Umbilical cord (tissue), 2 donors: ENCODE results near the gene RIMBP3C. TPM values are rescaled to one million over a fixed set of nuclear protein-coding genes. Genes with fewer than 3 reads are reported as not detected.
"Not testable (repeated sequence)": the region's sequence is repeated elsewhere in the genome, so short reads cannot be mapped to it uniquely, and the experiment has no call there.

Source experiments
- DNase-seq: peaks from one replicate; pipeline ENCODE4 v3.0.0-alpha.2; 2015; ENCODE audit warnings: low spot score
- total RNA-seq: library from RNA; depleted of rRNA; stranded (reverse); fragments of >200 nt; gene quantifications from one replicate; pipeline ENCODE4 v1.2.3, GENCODE V29; 2014; ENCODE audit warnings: low replicate concordance; ENCODE audit not compliant: insufficient read depth

RIMBP3C gene, protein sequence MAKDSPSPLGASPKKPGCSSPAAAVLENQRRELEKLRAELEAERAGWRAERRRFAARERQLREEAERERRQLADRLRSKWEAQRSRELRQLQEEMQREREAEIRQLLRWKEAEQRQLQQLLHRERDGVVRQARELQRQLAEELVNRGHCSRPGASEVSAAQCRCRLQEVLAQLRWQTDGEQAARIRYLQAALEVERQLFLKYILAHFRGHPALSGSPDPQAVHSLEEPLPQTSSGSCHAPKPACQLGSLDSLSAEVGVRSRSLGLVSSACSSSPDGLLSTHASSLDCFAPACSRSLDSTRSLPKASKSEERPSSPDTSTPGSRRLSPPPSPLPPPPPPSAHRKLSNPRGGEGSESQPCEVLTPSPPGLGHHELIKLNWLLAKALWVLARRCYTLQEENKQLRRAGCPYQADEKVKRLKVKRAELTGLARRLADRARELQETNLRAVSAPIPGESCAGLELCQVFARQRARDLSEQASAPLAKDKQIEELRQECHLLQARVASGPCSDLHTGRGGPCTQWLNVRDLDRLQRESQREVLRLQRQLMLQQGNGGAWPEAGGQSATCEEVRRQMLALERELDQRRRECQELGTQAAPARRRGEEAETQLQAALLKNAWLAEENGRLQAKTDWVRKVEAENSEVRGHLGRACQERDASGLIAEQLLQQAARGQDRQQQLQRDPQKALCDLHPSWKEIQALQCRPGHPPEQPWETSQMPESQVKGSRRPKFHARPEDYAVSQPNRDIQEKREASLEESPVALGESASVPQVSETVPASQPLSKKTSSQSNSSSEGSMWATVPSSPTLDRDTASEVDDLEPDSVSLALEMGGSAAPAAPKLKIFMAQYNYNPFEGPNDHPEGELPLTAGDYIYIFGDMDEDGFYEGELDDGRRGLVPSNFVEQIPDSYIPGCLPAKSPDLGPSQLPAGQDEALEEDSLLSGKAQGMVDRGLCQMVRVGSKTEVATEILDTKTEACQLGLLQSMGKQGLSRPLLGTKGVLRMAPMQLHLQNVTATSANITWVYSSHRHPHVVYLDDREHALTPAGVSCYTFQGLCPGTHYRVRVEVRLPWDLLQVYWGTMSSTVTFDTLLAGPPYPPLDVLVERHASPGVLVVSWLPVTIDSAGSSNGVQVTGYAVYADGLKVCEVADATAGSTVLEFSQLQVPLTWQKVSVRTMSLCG (N-terminal part only)
- total RNA-seq: not detected

DNA sequence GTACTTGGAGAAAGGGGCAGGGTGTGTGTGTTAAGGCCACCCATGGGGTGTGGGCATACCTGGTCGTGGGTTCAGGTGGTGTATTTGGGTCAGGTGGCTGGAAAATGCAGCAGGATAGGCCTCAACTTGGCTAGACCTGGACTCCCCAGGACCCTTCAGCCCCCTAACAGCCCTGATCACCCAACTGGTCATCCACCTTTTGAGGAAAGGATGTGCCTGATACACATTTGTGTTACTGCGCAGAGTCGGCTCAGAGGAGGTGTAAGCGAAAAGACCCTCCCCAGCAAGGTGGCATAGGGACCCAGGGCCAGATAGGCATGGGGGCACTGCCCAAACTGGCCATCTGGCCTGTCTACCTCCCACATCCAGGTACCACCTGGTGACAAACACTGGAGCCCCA is at the start of gene RIMBP3C:
Gene RIMBP3C (minus strand): TSS at position 101 of the 400 bp plus-strand sequence. CDS start 485 bp downstream, outside the sequence.
- not testable (repeated sequence) for DNase-seq

DNA sequence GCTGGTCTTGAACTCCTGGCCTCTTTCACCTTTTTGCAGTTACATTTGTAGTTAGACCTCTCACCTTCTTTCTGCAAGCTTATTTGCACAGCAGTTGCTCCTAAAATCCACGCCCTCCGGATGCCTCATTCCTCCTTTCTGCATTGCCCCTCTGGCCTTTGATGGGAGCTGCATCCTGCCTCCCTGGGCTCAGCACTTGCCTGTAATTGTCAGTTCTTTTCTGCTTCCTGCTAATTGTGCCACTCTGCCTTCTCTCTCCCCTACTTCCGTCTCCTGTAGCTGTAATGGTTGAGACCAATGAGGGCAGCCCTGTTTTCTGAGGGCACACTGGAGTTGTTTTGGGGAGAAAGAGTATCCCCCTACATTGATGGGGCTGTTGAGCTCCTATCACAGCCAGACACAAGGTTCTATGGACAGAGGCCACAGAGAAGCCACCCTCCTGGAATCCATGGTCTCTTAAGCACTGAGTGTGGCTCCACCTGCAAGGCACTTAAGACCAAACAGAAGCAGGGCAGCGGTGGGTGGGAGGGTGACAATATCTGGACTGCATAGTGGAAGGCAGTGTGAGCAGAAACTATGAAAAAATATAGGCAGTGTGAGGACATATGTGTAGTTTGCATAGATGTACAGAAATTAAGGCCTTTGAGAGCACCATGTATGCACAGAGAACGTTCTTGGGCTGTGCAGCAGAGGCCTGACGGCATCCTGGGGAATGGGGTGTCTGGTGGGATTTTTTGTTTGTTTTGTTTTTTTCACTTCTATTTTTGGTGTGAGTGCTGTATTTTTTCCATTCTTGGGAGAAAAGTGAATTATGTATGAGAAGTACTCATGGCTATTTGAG is 48.0 kb upstream of the RIMBP3C start:
- DNase-seq: no peak

DNA sequence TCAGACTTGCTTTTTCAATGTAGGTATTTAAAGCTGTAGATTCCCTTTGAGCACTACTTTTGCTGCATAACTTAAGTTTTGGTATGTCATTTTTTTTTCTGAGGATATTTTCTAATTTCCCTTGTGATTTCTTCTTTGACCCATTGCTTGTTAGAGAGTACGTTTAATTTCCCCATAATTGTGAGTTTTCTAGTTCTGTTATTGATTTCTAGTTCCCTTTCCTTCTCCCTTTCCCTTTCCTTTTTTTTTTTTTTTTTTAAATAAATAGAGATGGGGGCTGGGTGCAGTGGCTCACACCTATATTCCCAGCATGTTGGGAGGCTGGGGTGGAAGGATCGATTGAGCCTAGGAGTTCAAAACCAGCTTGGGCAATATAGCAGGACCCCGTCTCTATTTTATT is 47.0 kb upstream of the RIMBP3C start:
- DNase-seq: no peak

DNA sequence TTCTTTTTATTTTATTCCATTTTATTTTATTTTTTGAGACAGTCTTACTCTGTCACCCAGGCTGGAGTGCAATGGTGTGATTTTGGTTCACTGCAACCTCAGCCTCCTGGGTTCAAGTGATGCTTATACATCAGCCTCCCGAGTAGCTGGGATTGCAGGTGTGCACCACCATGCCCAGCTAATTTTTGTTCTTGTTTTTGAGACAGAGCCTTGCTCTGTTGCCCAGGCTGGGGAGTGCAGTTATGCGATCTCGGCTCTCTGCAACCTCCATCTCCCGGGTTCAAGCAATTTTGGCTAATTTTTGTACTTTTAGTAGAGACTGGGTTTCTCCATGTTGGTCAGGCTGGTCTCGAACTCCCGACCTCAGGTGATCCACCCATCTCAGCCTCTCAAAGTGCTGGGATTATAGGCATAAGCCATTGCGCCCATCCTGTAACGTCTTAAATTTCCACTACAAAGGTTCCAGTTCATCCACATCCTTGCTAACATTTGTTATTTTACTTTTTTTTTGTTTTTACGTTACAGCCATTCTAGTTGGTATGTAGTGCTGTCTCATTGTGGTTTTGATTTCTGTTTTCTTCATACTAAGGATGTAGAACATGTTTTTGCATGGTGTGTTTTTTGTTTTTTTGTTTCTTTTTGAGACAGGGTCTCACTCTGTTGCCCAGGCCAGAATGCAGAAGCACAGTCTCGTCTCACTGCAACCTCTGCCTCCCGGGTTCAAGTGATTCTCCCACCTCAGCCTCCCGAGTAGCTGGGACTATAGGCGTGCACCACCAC is 45.3 kb upstream of the RIMBP3C start:
- not testable (repeated sequence) for DNase-seq

DNA sequence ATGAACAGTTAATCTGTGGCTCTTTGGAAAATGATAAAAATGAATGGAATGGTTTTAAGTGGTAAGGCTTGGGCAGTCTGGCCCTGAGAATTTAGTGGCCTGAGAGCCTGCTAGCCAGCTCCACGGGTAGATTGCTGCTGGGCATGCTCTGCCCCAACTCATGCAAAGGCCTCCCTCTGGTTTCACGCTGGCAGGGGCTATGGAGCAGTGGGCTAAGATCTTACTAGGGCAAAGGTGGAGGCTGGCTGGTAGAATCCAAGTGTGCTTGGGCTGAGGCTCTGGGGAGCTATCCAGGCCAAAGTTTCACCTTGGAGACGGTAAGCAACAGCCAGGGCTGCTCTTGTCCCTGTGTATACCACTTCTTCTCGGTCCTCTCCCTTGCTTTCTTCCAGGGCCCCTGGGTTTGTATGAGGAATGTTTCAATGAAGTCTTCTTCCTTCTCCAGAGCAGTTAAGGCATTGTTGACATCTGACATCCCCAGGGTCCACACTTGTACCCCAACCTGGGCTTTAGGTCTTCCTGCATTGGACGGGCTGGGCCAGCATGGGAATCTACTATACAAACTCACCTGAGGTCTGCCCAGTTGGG is 43.7 kb upstream of the RIMBP3C start:
- DNase-seq: no peak

DNA sequence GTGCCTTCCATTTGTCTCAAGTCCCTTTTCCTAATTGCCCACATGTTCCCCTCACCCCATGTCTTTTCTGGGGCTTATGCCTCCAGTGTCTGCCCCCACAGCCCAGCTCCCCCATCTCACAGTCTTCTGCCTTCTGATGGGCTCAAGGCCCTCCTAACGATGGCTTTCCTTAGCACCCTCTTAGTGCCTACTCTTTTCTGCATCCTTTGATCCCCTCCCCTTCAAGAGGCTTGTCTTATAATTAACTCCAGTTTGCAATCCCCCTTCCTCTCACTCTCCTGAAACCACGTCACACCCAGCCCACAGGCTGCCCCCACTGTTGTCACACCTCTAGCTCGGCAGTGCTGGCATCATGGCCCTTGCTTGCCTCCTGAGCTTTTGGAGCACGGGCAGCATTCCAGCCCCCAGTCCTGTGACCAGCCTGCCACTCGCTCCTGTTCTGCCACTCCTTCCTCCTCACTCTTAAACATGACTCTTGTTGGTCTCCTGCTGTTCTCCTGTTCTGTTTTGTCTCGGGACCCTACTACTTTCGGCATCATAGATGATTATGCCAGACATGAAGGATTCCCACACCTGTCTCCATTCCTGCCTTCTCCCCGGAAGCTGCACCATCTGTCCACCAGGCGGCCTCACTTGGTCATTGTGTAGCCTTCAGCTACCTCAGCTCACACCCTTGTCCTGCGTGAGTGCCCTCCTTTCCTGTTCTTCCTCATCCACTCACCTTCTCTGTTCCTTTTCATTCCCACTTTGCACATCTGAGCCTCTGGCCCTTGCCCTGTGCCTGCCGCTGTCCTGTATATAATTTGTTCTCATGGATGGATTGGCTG is 42.4 kb upstream of the RIMBP3C start:
- DNase-seq: no peak

DNA sequence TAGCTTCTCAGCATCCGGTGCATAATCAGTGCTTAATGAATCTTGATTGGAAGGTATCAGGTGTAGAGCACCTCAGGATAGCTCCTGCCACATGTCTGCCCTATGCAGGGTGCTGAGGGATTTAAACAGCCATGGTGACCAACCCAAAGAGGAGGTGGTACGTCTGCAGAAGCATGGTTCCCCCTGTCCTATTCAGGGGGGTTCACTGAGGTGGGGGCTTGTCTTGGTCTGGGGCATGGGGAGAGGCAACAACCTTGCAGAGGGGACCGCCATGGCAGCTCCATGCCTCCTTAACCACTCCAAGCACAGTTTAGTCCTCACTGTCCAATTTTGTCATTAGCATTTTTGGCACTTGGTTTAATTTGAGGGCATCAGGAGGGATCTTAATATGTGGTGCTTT is 41.2 kb upstream of the RIMBP3C start:
- DNase-seq: no peak

DNA sequence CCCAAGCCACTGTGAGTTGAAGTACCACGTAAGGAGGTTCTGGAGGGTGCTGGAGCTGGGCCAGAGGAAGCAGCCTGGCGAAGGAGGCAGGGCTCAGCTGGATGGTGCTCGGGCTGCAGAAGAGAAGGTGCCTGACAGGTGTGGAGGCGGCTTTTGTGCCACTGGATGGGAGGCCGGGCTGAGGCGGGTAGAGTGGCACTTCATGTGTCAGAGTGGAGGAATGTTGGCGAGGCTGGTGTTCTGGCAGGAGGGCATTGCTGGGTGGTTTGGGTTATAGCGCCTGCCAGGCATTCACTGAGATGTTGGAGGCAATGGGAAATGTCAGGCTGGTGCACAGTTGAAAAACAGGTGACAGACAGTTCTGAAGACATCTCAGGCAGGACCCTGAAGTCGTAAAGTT is 40.4 kb upstream of the RIMBP3C start:
- DNase-seq: no peak

DNA sequence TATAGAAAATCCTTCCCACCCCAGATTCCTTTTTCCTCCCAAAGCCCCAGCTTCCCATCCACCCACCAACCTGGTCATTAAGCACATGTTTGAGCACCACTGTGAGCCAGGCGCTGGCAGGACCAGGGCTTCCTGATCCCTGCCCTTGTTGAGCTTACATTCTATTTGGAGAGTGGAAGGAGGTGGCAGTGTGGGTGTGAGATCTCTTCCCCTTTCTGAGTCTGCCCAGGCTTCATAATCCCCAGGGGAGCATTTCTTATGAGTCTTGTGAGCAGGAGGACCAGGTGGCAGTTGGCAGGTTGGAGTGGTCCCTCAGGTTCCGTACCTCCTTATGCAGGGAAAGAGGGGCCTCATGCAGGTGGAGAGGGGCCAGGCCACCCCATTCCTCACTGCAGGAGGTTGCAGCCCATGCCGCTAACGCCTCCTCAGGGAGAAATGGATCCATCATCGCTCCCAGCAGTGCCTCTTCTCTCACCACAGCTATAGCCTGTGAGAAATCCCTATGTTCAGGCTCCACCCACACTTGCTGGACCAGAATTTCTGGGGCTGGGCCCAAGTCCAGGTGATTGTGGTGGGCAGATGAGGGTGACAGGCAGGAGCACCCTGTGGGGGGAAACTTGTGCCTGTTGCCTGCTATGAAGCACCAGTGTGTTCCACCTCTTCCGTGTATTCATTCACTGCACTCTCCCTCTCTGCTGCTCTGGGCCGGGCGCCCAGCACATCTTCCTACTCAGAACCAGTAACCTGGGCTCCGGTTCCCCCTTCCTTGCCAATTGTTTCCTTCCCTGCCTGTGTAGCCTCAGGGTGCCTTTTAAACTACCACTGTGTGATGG is 39.8 kb upstream of the RIMBP3C start:
- DNase-seq: no peak

DNA sequence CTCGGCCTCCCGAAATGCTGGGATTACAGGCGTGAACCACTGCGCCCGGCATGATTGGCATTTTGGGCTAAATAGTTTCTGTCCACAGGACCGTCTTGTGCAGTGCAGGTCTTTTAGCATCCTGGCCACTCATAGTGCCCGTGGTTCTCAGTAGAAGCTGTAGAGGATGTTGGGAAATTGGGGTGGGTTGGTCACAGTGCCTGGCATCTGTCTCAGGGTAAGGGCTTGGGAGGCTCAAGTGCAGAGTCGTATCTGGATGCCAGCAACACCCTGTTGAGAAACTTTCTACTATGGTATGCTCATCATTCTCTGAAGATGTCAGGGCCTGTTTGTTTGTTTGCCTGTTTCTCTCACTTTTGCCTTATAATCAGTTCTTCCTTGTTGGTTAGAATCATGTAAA is 38.1 kb upstream of the RIMBP3C start:
- DNase-seq: no peak

DNA sequence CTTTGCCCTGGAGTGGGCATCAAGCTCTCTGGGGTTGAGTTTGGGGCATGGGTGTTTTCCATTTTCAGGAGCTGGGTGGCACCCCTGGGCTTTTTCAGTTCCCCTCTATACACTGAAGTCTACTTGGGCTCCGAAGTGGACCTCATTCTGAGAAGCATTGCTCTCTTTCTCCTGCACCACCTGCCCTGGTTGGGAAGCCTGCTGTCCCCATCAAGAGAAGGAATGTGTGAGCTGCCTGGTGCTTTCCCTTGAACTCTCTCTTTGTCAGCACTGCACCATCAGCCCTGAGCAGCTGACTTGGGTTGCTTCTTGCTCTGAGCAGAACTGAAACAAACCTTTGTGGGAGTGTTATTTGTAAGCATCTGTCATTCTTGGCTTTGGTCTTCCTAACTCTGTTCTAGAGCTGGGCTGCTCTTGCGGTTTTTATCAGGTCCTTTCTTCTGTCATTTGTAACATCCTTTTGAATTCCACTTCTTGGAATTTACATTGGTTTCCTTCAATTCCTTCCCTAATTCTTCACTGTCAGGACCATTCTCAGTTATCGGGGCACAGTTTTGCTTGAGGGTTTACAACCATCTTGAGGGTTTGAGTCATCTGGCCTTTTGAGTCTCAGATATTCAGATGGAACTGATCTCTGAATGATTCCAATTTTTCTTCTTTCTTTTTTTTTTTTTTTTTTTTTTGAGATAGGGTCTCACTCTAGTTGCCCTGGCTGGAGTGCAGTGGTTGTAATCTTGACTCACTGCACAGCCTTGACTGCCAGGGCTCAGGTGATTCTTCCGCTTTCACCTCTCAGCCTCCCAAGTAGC is 36.7 kb upstream of the RIMBP3C start:
- DNase-seq: no peak

DNA sequence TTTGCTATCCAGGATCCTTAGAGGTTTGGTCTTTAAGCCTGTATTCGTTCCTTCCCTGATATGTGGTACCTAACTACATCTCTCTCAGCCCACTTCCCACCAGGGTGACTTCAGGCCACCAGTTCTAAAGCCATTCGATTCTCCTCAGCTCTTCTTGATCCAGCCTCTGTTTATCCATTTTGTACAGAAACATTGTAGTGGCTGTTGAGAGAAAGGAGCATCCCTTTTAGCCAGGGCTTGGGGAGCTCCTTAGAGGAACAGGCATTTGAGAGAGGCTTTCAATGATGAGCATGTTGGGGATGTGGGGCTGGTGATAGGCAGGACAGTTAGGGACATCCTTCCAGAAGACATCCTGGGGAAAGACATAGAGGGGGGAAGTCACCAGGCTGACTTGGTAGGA is 34.1 kb upstream of the RIMBP3C start:
- DNase-seq: no peak

DNA sequence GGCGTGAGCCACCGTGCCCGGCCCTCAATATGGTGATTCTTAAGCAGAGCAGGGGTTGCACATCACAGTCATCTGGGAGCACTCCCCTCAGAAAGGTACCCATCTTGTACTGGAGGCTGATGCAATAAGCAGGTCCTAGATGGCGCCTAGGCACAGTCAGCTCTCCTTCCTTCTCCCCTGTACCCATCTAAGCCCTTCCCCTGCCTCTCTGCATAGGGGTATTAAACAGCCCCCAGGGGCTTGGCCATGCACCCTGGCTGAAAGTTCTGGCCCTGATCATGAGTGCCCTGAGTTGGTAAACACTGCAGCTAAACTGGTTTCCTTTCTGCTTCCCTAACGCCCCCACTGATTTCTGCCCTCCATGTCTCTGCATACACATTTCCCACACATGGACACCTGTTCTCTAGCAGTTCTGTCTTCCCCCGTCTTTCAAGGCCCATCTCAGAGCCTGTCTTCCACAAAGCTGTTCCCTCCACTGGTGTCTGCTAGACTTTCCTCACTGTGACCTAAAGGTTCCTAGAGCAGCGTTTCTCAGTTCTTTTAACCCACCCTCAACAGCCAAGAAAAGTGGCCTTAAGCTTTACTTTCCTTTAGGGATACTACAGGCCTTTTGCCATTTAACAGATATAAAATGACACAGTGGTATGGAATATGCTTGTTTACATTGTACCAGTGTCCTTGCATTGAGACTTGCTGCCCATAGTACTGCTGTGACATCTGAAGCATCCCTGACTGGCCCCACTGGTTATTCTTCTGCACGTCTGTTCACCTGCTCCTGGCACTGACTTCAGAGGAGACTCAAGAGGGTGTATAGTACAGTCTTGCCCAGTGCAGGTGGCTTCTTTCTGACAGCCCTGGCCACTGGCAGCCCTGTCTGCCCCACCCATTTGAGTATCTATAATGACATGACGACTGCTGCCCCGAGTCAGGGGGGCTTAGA is 31.8 kb upstream of the RIMBP3C start:
- DNase-seq: no peak

DNA sequence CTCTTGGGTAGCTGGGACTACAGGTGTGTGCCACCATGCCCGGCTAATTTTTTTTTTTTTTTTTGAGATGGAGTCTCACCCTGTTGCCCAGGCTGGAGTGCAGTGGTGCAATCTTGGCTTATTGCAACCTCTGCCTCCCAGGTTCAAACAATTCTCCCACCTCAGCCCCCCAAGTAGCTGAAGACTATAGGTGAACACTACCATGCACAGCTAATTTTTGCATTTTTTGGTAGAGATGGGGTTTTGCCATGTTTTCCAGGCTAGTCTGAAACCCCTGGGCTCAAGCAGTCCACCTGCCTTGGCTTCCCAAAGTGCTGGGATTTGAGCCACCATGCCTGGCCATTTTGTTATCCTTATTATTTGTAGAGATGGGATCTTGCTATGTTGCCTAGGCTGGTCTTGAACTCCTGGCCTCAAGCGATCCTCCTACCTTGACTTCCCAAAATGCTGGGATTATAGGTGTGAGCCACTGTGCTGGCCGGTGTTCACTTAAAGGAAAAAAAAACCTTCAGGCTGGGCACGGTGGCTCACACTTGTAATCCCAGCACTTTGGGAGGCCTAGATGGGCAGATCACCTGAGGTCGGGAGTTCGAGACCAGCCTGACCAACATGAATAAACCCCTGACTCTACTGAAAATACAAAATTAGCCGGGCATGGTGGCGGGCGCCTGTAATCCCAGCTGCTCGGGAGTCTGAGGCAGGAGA is 29.9 kb upstream of the RIMBP3C start:
- DNase-seq: not testable (repeated sequence)

DNA sequence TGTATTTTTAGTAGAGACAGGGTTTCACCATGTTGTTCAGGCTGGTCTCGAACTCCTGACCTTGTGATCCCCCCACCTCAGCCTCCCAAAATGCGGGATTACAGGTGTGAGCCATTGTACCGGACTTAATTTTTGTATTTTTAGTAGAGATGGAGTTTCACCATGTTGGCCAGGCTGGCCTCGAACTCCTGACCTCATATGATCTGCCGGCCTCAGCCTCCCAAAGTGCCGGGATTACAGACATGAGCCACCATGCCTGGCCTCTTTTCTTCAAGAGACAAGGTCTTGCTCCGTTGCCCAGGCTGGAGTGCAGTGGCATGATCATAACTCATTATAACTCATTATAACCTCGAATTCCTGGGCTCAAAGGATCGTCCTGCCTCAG is 29.4 kb upstream of the RIMBP3C start:
- DNase-seq: not testable (repeated sequence)
